WI38 (cell line): Measurements from ENCODE around the gene CAPN2.
"Not testable (repeated sequence)": the region's sequence is repeated elsewhere in the genome, so short reads cannot be mapped to it uniquely, and the experiment has no call there.

ENCODE experiments used
- H3K4me3 ChIP-seq: 2 replicates; pipeline ENCODE4 v1.5.1; 2011; ENCODE audit warnings: low read depth, mild to moderate bottlenecking, control low read depth, low read length
- TF ChIP-seq, protein P1 (sequence below): IDR thresholded peaks from 2 replicates; pipeline ENCODE4 v1.5.1; 2012; ENCODE audit warnings: low read depth, mild to moderate bottlenecking, control low read depth, low read length

The CAPN2 gene

DNA sequence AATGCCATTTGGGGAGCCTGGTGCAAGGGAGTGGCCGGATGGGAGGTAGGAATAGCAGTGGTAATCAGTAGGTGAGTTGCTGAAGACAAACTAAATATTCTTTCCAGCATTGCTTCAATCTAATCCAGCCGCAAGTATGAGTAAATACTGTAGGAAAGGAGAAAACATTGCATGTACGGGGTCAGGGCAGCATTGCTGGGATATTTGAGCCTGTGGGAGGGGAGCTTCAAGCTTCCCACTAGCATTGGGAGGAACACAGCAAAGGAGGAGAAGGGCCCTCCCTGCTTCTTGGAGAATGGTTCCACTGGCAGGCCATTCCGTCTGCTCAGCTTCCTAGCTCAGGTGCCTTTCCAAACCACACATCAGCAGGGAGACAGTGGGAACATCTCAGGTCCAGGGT, 15.2 kb downstream of the CAPN2 start:
- no peak overlapping the region; the same call in 1 of the 2 replicates for H3K4me3 ChIP-seq
- TF ChIP-seq, protein P1, sequence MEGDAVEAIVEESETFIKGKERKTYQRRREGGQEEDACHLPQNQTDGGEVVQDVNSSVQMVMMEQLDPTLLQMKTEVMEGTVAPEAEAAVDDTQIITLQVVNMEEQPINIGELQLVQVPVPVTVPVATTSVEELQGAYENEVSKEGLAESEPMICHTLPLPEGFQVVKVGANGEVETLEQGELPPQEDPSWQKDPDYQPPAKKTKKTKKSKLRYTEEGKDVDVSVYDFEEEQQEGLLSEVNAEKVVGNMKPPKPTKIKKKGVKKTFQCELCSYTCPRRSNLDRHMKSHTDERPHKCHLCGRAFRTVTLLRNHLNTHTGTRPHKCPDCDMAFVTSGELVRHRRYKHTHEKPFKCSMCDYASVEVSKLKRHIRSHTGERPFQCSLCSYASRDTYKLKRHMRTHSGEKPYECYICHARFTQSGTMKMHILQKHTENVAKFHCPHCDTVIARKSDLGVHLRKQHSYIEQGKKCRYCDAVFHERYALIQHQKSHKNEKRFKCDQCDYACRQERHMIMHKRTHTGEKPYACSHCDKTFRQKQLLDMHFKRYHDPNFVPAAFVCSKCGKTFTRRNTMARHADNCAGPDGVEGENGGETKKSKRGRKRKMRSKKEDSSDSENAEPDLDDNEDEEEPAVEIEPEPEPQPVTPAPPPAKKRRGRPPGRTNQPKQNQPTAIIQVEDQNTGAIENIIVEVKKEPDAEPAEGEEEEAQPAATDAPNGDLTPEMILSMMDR, result no peak

DNA sequence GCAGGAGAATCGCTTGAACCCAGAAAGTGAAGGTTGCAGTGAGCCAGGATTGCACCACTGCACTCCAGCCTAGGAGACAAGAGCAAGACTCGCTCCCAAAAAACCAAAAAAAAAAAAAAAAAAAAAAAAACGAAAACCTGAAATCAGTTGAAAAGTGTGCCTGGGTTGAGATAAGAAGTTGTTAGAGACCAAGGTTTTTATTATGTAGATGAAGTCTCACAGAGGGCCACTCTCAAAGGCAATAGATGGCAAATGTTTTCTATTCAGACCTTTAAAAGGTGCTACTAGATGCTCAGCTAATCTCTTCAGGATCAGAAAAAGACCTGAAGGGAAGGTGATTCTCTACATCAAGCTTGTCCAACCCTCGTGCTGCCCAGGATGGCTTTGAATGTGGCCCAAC, 17.6 kb downstream of the CAPN2 start:
- TF ChIP-seq, protein P1, result no peak
- H3K4me3 ChIP-seq, result no peak overlapping the region

DNA sequence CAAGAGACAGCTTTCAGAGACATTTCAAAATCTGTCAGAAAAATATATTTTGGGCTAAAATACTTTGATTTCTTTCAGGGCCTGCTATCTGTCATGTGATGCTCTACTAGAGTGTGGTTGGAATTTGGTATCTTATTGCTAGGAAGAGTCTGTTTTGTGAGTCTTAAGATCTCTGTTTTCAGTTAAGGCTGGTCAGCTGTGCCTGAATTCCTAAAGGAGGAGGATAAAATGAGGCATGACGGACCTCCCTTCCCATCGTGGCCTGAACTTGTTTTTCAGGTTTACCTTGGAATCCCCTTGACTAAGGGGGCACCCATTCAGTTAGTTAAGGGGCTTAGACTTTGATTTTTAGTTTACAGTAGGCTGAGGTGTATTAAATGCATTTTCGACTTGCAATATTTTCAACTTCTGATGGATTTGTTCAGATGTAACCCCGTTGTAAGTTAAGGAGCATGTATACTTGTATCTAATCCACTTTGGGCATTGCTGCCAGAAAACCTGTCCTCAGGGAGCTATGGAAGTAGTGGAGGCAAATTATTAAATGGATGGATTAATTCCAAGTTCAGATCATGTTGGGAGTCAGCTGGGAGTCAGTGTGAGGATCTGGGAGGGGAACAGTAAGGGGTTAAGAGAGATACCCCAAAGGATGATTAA, 18.3 kb downstream of the CAPN2 start:
- TF ChIP-seq, protein P1, result no peak
- H3K4me3 ChIP-seq, result no peak overlapping the region

DNA sequence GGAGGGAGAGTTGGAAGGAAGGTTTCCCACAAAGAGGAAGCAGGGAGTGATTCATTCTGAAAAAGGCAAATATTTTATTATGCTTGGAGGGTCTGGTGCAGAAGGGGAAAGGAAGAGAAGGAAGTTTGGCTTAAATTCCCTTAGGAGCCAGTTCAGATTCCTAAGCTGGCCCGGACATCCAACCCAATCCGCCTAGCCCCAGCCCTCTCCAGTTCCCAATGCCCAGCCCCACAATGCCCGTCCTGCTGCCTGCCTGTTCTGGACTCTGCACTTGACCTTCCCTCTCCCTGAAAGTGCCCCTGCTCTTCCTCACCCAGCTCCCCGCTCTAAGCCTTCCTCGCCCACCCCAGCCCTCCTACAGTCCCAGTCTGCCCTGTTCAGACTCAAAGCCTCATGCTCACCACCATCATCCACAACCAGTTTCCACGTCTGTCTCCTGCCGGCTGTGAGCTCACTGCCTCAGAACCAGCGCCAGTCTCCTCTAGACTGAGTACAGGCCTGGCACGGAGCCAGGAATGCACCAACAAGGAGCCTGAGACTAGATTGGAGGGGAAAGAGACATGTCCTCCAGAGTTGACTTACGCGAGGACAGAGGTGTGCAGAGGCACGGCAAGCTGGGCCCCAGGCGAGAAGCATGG, 18.9 kb downstream of the CAPN2 start:
- peak overlapping the region; percentile 13; the same call in 1 of the 2 replicates for H3K4me3 ChIP-seq
- TF ChIP-seq, protein P1, result no peak

DNA sequence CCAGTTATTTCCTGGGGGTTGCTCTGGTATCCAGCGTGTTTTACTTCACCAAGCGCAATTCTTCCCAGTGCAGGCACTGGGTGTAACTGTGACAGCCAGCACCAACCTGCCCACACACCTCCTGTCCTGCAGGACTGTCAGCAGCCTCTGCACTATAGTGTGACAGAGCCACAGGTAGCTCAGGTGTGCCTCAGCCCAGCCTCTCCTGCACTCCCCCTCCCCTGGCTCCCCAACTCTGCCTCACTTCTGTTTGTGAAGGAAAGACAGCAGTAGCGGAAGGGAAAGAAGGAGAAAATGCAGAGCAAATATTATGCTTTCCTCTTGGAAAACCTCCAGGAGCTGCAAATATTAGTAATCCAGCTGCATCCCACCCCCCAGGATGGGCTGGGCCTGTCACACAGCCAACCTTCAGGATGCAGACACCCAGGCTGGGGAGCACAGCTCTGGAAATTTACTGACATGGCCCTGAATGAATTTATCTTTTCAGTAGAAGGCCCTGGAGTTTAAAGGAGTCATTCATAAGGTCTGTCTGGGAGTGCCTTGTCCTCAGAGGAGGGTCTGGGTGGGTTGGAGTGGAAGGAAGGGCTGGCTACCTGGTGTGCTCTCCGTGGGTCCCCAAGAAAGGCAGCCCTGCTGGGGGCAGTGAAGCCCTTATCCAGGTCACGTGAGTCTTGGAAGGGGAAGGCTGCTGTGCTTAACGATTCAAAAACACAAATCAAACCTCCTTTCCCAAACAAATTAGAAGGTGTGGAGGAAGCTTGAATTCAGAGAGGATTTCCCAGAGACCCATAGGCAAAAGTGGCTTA, 20.9 kb downstream of the CAPN2 start:
- H3K4me3 ChIP-seq, result no peak overlapping the region
- TF ChIP-seq, protein P1, result no peak

DNA sequence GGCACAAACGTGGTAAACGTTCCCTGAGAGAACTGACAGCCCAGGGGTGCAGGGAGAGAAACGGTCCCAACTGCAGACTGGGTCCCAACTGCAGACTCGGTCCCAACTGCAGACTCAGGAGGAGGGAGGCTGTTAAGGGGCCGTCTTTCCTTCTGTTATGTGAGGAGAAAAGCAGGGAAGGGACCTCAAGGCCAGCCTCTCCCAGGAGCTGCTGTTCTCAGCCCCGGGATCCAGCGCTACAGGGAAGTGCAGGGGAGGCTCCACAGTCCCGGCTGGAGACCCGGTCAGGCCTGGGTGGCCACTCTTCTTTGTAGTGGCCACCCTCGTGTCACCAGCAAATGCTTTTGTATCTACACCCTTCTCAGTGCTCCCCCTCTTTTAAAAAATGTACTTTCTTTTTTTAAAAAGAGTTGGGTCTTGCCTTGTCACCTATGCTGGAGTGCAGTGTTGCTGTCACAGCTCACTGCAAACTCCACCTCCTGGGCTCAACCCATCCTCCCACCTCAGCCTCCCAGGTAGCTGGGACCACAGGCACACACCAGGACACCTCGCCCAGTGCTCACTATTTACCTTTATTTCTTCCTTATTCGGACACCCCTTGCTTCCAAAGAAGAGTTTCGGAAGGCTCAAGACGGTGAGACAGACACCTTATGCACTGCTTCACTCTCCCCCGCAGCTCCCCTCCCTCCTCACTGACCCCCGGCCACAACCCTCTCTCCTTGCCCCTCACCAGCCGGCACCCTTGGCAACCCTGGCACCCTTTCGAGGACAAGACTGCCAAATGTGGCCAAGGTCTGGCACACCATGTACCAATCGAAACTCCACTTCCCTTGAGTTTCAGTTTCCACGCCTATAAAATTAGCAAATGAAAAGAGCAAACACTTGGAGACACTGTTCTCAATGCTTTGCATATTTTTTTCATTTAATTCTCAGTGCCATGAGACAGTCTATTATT, 21.8 kb downstream of the CAPN2 start:
- H3K4me3 ChIP-seq, result no peak overlapping the region

DNA sequence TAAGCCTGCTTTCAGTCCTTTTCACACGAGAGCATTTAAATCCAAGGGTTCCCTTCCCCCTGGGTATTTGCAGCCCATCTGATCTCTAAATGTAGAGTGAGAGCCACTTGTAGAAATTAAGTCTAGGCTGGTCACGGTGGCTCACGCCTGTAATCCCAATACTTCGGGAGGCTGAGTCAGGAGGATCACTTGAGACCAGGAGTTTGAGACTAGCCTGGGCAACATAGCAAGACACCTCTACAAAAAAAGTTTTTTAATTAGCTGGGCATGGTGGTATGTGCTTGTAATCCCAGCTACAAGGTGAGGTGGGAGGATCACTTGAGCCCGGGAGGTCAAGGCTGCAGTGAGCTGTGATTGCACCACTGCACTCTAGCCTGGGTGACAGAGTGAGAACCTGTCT, 24.3 kb downstream of the CAPN2 start:
- H3K4me3 ChIP-seq, result not testable (repeated sequence)

More for the DNA sequence above, 21.8 kb downstream of the CAPN2 start:
- TF ChIP-seq, protein P1, result no peak
